Heart left ventricle (tissue), 16 donors: ENCODE results near the gene DNAJC17. TPM values are rescaled to one million over a fixed set of nuclear protein-coding genes. Genes with fewer than 3 reads are reported as not detected.

ENCODE experiments used
- ATAC-seq, 4 donors: fragments of 200-7000 bp; cut with Tn5 transposase; one replicate each; pipeline ENCODE4 v1.9.1; 2020 to 2022; ENCODE audit warnings: moderate library complexity in 4 of 4, mild to moderate bottlenecking in 3 of 4, moderate number of reproducible peaks in 1 of 4
- DNase-seq, 5 donors: peaks; one replicate each; pipeline ENCODE4 v3.0.0-alpha.2; 2020
- H3K27ac ChIP-seq, 12 donors: fragments of 200-600 bp; sonication (generic) in 4 of 12; one replicate each; pipeline versions ENCODE4 v1.5.0 to v1.8.0; 2016 to 2022; ENCODE audit warnings: mild to moderate bottlenecking in 2 of 12
- H3K27me3 ChIP-seq, 9 donors: fragments of 200-600 bp; sonication (generic) in 2 of 9; one replicate each; pipeline versions ENCODE4 v1.5.1 to v1.8.0; 2016 to 2022; ENCODE audit warnings: mild to moderate bottlenecking in 3 of 9
- H3K36me3 ChIP-seq, 9 donors: fragments of 200-600 bp; sonication (generic) in 2 of 9; one replicate each; pipeline versions ENCODE4 v1.5.0 to v1.8.0; 2018 to 2022; ENCODE audit warnings: mild to moderate bottlenecking in 2 of 9
- H3K4me1 ChIP-seq, 12 donors: fragments of 200-600 bp; sonication (generic) in 4 of 12; one replicate each; pipeline versions ENCODE4 v1.5.0 to v1.8.0; 2016 to 2022; ENCODE audit warnings: mild to moderate bottlenecking in 3 of 12
- H3K4me3 ChIP-seq, 12 donors: fragments of 200-600 bp; sonication (generic) in 4 of 12; one replicate each; pipeline versions ENCODE4 v1.5.0 to v1.8.0; 2017 to 2022; ENCODE audit warnings: mild to moderate bottlenecking in 9 of 12, moderate library complexity in 4 of 12
- H3K9me3 ChIP-seq, 12 donors: fragments of 200-600 bp; sonication (generic) in 4 of 12; one replicate each; pipeline versions ENCODE4 v1.5.0 to v1.8.0; 2016 to 2022; ENCODE audit warnings: mild to moderate bottlenecking in 1 of 12
- CTCF ChIP-seq, 12 donors: fragments of 200-600 bp; sonication (generic) in 4 of 12; IDR thresholded peaks; one replicate each; pipeline versions ENCODE4 v1.5.0 to v1.8.0; 2018 to 2022; ENCODE audit warnings: antibody characterized with exemption in 12 of 12, mild to moderate bottlenecking in 5 of 12
- POLR2A ChIP-seq, 2 donors: fragments of 450-650 bp; IDR thresholded peaks; one replicate each; pipeline ENCODE4 v1.6.1; 2017; ENCODE audit warnings: antibody characterized with exemption in 2 of 2, mild to moderate bottlenecking in 2 of 2, moderate library complexity in 2 of 2
- WGBS, 4 donors: extraction: QIAGEN DNeasy Blood & Tissue Kit in 2 of 4; methylation state at CpG; one replicate each; pipeline versions ENCODE4 v1.1.5 to v1.1.7; 2013 to 2018; 5-methylcytosine and 5-hydroxymethylcytosine counted together
- intact Hi-C, 10 donors: fragments of 100-400 bp; cut with DNase I; formaldehyde crosslinking; loops; one replicate each; pipeline versions ENCODE4 v1.11.1 to v1.14.2; 2022
- polyA plus RNA-seq, 2 donors: library from polyadenylated mRNA; stranded (reverse); fragments of 200-250 nt; gene quantifications; one replicate each; pipeline ENCODE4 v1.2.3, GENCODE V29; 2013
- total RNA-seq, 9 donors: library from RNA; depleted of rRNA in 2 of 9; stranded (reverse); fragments of >200 nt in 2 of 9; fragmentation: NEBNext Ultra II Directional in 3 of 9; extraction: Animal tissue kit (Norgen Biotek cat#: 25700) in 3 of 9; gene quantifications; one replicate each; pipeline versions ENCODE4 v1.1.0 to v1.2.4, GENCODE V29; 2016 to 2023
- donor health status: ischemic (EF 13 %, LVEDD 7.1; RV severe dilation, severe dysfunction).
- donor health status: healthy with polysubstance abuse.
- donor health status: DM: no; HTN: yes; CAD: no.
- donor health status: DM: no; HTN: no; CAD: no.
- donor health status: ischemic (EF 25% LVEDD 6.9; RV normal size, moderate dysfunction).
- donor health status: ischemic (EF 25% LVEDD 5.7; RV mildly dilated, moderate dysfunction).
- donor health status: healthy.
- donor health status: DM: yes; HTN: yes; CAD: no.
- donor health status: ischemic (EF 35%, LVEDD 5.7; RV mildly dilated, moderate dysfunction).
- donor health status: nonischemic (EF 11% LVEDD 7.7; RV severe dilation, severe dysfunction).
- donor health status: DM: yes; HTN: yes; CAD: no.
- donor health status: PGD.
- donor health status: ischemic (EF 29% LVEDD 5.4; RV normal size, mild dysfunction).
- donor health status: nonischemic (EF 23%, LVEDD 6.1; RV moderate dilation, normal function).

The DNAJC17 gene
- total and polyA plus RNA-seq, 11 donors = 7.6 to 29.9 (median 15.7) TPM

- 92 to 96% (median 93%) methylated on average over 6 of the region's 6 CpGs for WGBS, 4 donors
- TF ChIP-seq CTCF (IDR thresholded peaks at IDR 0.05) (no peak), POLR2A (IDR thresholded peaks at IDR 0.05) (no peak)
- no peaks in the 10 kb centered on the region for H3K27me3 ChIP-seq
- DNase-seq (no peak), ATAC-seq (no peak)
- peaks cover 0 to 24% (median 2%) of the 10 kb centered on the region in 12 donors for H3K4me1 ChIP-seq
- intact Hi-C loops = no loop called here
- H3K4me3 ChIP-seq = no peak overlapping the region
- no peaks in the 10 kb centered on the region for H3K9me3 ChIP-seq
- H3K27ac ChIP-seq = no peak overlapping the region
- H3K36me3 ChIP-seq = peaks cover 2 to 89% (median 74%) of the 10 kb centered on the region in 9 donors
These were observed 33.4 kb downstream of the DNAJC17 start for GRCh38 chr15:40773902-40774301.

DNA sequence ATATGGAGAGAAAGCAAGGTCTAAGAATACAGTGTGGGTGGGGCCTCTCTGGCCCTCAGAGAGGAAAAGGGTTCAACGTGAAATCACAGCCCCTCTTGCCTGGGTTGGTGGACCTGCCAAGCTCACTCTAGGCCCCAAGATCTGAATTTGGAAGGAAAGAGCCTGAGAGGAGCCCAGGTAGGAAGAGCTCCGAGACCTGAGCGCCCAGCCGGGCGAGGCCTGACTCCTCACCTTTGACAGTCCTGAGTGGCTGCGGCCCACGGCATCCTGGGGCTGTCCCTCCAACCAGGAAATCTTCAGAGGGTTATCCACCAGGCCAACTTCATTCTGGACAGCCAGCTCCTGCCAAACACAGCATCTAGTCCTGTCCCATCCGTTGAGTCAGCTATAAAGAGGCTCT, 33.8 kb downstream of the DNAJC17 start:
- Histone ChIP-seq H3K36me3 (peaks cover 2 to 89% (median 70%) of the 10 kb centered on the region in 9 donors), H3K27ac (no peak overlapping the region), H3K4me3 (no peak overlapping the region), H3K4me1 (peaks cover 0 to 28% (median 2%) of the 10 kb centered on the region in 12 donors), H3K27me3 (no peaks in the 10 kb centered on the region), H3K9me3 (no peaks in the 10 kb centered on the region)
- DNase-seq (no peak), ATAC-seq (no peak)
- intact Hi-C loops = no loop called here
- WGBS, 4 donors = 88 to 92% (median 90%) methylated on average over 8 of the region's 8 CpGs
- TF ChIP-seq POLR2A (IDR thresholded peaks at IDR 0.05) (no peak), CTCF (IDR thresholded peaks at IDR 0.05) (no peak)

DNA sequence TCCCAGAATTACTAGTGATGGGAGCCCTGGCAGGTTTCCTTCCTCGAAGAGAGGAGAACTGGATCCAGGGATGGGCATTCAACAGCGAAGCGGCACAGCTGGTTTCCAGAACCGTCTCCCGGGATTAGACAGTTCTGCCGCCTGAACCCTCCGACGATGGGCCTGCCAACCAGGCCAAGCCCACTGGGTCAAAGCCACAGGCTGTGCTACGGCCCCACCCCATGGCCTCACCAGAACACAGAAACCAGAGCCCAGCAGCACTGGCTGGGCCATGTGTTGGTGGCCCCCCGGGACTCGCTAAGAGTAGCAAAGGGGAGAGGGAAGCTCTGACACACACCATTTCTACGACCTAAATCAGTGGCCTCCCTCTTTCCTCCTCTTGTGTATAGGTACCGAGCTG, 35.3 kb downstream of the DNAJC17 start:
- H3K36me3 ChIP-seq = peaks cover 2 to 85% (median 56%) of the 10 kb centered on the region in 9 donors
- DNase-seq (no peak), ATAC-seq (no peak)
- no peak overlapping the region for H3K27ac ChIP-seq
- intact Hi-C loops = no loop called here
- no peaks in the 10 kb centered on the region for H3K27me3 ChIP-seq
- no peak overlapping the region for H3K4me3 ChIP-seq
- peaks cover 0 to 31% (median 2%) of the 10 kb centered on the region in 12 donors for H3K4me1 ChIP-seq
- TF ChIP-seq POLR2A (IDR thresholded peaks at IDR 0.05) (no peak), CTCF (IDR thresholded peaks at IDR 0.05) (no peak)
- no peaks in the 10 kb centered on the region for H3K9me3 ChIP-seq
- 82 to 91% (median 89%) methylated on average over 12 to 13 of the region's 13 CpGs for WGBS, 4 donors

DNA sequence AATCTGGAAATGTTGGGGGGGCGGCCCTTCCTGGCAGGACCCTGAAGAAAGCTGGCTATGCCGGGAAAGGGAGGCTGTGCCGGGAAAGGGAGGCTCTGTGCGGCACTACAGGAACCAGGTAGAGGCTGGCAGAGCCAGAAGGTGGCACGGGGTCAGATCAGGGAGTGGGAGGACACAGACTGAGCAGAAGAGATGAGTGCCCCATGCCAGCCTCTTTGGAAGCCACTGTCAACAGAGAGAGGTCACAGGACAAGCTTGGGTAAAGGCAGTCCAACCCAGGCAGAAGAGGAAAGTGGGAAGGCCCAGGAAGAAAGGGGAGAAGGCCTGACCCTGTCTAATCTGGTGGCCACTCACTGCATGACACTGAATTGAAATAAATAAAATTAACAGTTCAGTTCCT, 36.0 kb downstream of the DNAJC17 start:
- intact Hi-C loops = no loop called here
- peaks cover 2 to 78% (median 48%) of the 10 kb centered on the region in 9 donors for H3K36me3 ChIP-seq
- no peaks in the 10 kb centered on the region for H3K27me3 ChIP-seq
- 92 to 97% (median 94%) methylated on average over 5 of the region's 5 CpGs for WGBS, 4 donors
- H3K9me3 ChIP-seq = no peaks in the 10 kb centered on the region
- H3K27ac ChIP-seq = no peak overlapping the region
- no peak for DNase-seq
- H3K4me3 ChIP-seq = no peak overlapping the region
- no peak for ATAC-seq
- H3K4me1 ChIP-seq = peaks cover 0 to 25% (median 2%) of the 10 kb centered on the region in 12 donors
- TF ChIP-seq POLR2A (IDR thresholded peaks at IDR 0.05) (no peak), CTCF (IDR thresholded peaks at IDR 0.05) (no peak)
